Measurements from ENCODE around the gene SRSF9.
A peak's percentile ranks its signal among the peaks of the same experiment; 100 is the strongest.

Gene SRSF9

DNA sequence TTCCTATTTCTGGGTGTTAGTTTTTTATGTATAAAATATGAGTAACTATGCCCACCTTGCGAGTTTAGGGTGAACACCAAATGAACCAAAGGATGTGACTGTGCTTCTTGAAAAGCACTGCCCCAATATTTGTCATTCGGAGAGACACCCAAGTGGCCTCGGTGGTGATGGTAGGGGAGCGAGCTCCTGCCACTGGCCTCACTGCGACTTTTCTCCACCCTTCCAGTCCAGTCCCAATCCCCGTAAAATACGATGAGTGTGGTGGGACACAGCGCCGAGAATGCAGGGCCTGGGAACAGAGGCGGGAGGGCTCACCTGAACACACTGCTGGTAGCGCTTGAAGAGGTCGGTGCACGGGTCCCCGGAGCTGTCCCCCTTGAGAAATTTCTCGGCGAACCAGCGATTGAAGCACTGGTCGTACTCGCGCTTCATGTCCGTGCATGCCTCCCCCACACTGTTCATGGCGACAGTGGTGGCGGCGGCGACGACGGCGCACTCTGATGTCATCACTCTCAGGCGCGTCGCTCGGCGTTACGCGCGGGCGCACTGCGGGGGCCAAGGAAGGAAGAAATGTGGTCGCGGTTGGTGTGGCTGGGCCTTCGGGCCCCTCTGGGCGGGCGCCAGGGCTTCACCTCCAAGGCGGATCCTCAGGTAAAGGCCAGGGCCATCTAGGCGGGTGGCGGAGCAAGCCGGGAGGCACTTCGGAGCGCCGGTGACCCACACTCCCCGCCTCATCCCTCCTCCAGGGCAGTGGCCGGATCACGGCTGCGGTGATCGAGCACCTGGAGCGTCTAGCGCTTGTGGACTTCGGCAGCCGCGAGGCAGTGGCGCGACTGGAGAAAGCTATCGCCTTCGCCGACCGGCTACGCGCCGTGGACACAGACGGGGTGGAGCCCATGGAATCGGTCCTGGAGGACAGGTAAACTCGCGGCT, 23.4 kb downstream of the SRSF9 start, which contains the start of the genes GATC and TRIAP1:
Gene GATC (plus strand): TSS at position 534 of the 933 bp plus-strand sequence. CDS start 37 bp downstream, at position 571.
Gene TRIAP1 (minus strand): TSS at position 474 of the 933 bp plus-strand sequence. CDS start 12 bp downstream, at position 462.
- TF ChIP-seq POLR2AphosphoS5 (IDR thresholded peaks at IDR 0.05; ENCODE audit: low read depth, low read length), result peak; percentile 97
- TF ChIP-seq FOXP2 (optimal IDR thresholded peaks at IDR 0.05; ENCODE audit: borderline replicate concordance, extremely low read depth, extremely low read length, insufficient read depth), result peak; percentile 95
- TF ChIP-seq, protein P1, sequence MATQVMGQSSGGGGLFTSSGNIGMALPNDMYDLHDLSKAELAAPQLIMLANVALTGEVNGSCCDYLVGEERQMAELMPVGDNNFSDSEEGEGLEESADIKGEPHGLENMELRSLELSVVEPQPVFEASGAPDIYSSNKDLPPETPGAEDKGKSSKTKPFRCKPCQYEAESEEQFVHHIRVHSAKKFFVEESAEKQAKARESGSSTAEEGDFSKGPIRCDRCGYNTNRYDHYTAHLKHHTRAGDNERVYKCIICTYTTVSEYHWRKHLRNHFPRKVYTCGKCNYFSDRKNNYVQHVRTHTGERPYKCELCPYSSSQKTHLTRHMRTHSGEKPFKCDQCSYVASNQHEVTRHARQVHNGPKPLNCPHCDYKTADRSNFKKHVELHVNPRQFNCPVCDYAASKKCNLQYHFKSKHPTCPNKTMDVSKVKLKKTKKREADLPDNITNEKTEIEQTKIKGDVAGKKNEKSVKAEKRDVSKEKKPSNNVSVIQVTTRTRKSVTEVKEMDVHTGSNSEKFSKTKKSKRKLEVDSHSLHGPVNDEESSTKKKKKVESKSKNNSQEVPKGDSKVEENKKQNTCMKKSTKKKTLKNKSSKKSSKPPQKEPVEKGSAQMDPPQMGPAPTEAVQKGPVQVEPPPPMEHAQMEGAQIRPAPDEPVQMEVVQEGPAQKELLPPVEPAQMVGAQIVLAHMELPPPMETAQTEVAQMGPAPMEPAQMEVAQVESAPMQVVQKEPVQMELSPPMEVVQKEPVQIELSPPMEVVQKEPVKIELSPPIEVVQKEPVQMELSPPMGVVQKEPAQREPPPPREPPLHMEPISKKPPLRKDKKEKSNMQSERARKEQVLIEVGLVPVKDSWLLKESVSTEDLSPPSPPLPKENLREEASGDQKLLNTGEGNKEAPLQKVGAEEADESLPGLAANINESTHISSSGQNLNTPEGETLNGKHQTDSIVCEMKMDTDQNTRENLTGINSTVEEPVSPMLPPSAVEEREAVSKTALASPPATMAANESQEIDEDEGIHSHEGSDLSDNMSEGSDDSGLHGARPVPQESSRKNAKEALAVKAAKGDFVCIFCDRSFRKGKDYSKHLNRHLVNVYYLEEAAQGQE (IDR thresholded peaks at IDR 0.05; ENCODE audit: insufficient read depth in 1 of 2, low read depth in 2 of 2, low read length in 2 of 2), result peak in 1 of 2 experiments; percentile 77; a peak in 2 of 4 replicates
- peak; percentile 98 for TF ChIP-seq SIN3A (IDR thresholded peaks at IDR 0.05; ENCODE audit: borderline replicate concordance, insufficient read depth, low read length)
- peak; percentile 94; the same call in 1 of the 2 replicates for TF ChIP-seq TAF1 (IDR thresholded peaks at IDR 0.05; ENCODE audit: borderline replicate concordance, insufficient read depth, low read length)

DNA sequence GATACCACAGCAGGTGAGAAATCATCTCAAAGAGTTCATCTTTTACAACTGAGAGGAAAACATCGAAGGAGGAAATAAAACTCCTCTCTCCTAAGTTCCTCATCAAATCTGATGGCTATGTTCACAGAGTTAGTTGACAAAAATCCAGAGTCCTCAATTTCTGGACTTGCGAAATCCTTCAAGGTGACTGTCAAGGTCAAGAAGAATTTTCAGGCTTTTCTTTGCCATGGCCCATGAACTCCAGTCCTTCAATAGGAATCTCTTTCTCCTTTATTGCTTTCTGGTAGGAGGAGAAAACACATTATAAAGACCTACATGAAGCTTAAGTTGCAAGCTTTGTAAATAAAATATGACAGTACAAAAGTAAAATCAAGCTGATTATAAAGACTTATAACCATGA, 24.9 kb downstream of the SRSF9 start:
- TF ChIP-seq SIN3A (IDR thresholded peaks at IDR 0.05; ENCODE audit: borderline replicate concordance, insufficient read depth, low read length) (no peak), TAF1 (IDR thresholded peaks at IDR 0.05; ENCODE audit: borderline replicate concordance, insufficient read depth, low read length) (no peak), FOXP2 (optimal IDR thresholded peaks at IDR 0.05; ENCODE audit: borderline replicate concordance, extremely low read depth, extremely low read length, insufficient read depth) (no peak), POLR2AphosphoS5 (IDR thresholded peaks at IDR 0.05; ENCODE audit: low read depth, low read length) (no peak)
- TF ChIP-seq, protein P1 (IDR thresholded peaks at IDR 0.05; ENCODE audit: insufficient read depth in 1 of 2, low read depth in 2 of 2, low read length in 2 of 2), result no peak

DNA sequence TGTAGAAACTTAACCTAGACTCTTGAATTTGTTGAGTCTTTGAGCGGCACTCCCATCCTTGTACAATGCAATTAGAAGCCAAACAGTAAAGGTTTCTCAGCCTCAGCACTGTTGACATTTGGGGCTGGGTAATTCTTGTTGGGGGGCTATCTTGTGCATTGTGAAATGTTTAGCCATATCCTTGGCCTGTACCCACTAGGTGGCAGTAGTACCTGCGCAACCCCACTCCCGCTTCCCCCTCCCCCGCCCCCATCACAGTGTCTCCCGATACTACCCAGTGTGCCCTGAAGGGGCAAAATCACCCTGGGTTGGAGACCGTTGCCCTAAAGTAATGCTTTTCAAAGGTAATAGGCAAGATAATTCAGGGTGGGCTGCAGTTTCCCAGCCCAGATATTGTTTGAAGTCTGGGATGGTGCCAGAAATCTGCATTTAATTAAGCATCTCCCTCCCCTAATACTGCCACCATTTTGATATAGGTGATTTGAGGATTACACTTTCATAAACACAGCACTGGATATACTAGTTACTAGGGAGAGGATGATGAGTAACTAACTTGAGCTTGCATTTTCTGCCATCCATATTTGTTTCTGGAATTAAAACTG, 29.8 kb downstream of the SRSF9 start:
- TF ChIP-seq SIN3A (IDR thresholded peaks at IDR 0.05; ENCODE audit: borderline replicate concordance, insufficient read depth, low read length) (no peak), POLR2AphosphoS5 (IDR thresholded peaks at IDR 0.05; ENCODE audit: low read depth, low read length) (no peak), TAF1 (IDR thresholded peaks at IDR 0.05; ENCODE audit: borderline replicate concordance, insufficient read depth, low read length) (no peak), FOXP2 (optimal IDR thresholded peaks at IDR 0.05; ENCODE audit: borderline replicate concordance, extremely low read depth, extremely low read length, insufficient read depth) (no peak)
- TF ChIP-seq, protein P1 (IDR thresholded peaks at IDR 0.05; ENCODE audit: insufficient read depth in 1 of 2, low read depth in 2 of 2, low read length in 2 of 2), result no peak

DNA sequence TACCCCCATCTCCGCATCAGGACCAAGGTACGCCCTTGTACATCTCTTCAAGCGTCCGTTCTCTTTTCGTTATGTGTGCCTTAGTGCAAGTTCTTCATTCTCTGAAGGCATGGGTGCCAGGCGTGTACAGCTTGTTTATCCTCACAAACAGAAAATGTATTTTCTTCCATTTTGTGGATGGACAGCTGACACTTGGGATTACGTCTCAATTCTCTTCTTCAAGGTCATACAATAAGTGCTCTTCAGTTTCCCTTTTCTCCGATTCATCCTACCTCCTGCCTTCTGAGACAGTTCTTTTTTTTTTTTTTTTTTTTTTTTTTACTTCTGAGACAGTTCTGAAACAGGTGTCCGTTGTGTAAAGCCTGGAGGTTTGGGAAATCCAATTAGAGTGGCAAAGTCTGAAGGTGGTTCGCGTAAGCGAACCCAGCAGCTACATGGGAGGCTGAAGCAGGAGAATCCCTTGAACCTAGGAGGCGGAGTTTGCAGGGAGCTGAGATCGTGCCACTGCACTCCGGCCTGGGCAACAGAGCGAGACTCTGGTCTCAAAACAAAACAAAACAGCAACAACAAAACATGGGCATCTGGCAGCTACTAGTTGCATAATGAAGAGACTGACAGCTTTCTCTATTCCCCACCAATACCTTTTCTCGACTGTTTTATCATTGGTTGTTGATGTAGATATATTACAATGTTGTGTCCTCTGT, 30.9 kb downstream of the SRSF9 start:
- TF ChIP-seq, protein P1 (IDR thresholded peaks at IDR 0.05; ENCODE audit: insufficient read depth in 1 of 2, low read depth in 2 of 2, low read length in 2 of 2), result no peak
- TF ChIP-seq POLR2AphosphoS5 (IDR thresholded peaks at IDR 0.05; ENCODE audit: low read depth, low read length) (no peak), FOXP2 (optimal IDR thresholded peaks at IDR 0.05; ENCODE audit: borderline replicate concordance, extremely low read depth, extremely low read length, insufficient read depth) (no peak), SIN3A (IDR thresholded peaks at IDR 0.05; ENCODE audit: borderline replicate concordance, insufficient read depth, low read length) (no peak), TAF1 (IDR thresholded peaks at IDR 0.05; ENCODE audit: borderline replicate concordance, insufficient read depth, low read length) (no peak)

Data from PFSK-1 (cell line).